Fibroblast of villous mesenchyme (primary cell): ENCODE measurements around the gene SNX2. TPM values are rescaled to one million over a fixed set of nuclear protein-coding genes. Genes with fewer than 3 reads are reported as not detected.
A peak's percentile ranks its signal among the peaks of the same experiment; 100 is the strongest.
"Not testable (repeated sequence)": the region's sequence is repeated elsewhere in the genome, so short reads cannot be mapped to it uniquely, and the experiment has no call there.

Experiments used
- DNase-seq: peaks from one replicate; pipeline ENCODE4 v3.0.0-alpha.2; 2010; ENCODE audit warnings: low read depth
- H3K4me3 ChIP-seq: 2 replicates; pipeline ENCODE4 v1.5.1; 2011; ENCODE audit warnings: low read depth, mild to moderate bottlenecking, low read length
- total RNA-seq: library from RNA; depleted of rRNA; stranded (reverse); fragments of >200 nt; gene quantifications from 2 replicates; pipeline ENCODE4 v1.2.3, GENCODE V29; 2012
- TF ChIP-seq, protein P1 (sequence below): IDR thresholded peaks from 2 replicates; pipeline ENCODE4 v1.5.1; 2012; ENCODE audit warnings: low read depth, mild to moderate bottlenecking, low read length; ENCODE audit not compliant: insufficient read depth

The SNX2 gene
- total RNA-seq, 1 donor = 66.9 TPM

DNA sequence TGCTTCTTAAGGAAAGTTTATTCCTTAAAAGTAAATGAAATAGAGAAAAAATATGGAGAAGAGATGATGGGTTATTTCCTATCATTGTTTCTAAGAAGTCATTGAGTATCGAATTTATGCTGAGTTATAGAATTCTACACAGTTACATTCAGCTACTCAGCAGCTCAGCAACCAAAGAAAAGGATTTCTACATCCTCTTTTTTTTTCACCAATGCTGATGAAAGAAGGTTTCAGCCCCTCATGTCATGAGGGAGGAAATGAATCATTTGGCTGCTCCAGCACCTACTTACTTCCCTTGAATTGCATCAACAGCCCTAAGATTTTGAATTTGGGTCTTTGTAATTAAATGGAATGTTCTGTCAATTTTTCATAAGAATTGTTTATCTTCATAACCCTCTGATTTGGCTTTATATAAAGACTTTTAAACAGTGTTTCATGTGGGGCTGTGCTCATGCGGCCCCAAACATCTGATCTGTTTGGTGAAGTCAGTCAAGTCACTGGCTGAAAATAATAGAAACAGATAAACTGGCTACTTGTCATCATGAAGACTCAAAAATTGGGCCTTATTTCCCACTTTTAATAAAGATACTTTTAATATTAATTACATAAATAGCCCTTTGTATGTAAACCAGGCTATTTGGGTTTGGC lies 18.5 kb upstream of the SNX2 start:
- TF ChIP-seq, protein P1, sequence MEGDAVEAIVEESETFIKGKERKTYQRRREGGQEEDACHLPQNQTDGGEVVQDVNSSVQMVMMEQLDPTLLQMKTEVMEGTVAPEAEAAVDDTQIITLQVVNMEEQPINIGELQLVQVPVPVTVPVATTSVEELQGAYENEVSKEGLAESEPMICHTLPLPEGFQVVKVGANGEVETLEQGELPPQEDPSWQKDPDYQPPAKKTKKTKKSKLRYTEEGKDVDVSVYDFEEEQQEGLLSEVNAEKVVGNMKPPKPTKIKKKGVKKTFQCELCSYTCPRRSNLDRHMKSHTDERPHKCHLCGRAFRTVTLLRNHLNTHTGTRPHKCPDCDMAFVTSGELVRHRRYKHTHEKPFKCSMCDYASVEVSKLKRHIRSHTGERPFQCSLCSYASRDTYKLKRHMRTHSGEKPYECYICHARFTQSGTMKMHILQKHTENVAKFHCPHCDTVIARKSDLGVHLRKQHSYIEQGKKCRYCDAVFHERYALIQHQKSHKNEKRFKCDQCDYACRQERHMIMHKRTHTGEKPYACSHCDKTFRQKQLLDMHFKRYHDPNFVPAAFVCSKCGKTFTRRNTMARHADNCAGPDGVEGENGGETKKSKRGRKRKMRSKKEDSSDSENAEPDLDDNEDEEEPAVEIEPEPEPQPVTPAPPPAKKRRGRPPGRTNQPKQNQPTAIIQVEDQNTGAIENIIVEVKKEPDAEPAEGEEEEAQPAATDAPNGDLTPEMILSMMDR = no peak
- DNase-seq = peak; percentile 48
- H3K4me3 ChIP-seq = no peak overlapping the region

- DNase-seq = no peak
- H3K4me3 ChIP-seq = no peak overlapping the region
- TF ChIP-seq, protein P1 = no peak
Observed at GRCh38 chr5:122757285-122757684, 17.6 kb upstream of the SNX2 start.

DNA sequence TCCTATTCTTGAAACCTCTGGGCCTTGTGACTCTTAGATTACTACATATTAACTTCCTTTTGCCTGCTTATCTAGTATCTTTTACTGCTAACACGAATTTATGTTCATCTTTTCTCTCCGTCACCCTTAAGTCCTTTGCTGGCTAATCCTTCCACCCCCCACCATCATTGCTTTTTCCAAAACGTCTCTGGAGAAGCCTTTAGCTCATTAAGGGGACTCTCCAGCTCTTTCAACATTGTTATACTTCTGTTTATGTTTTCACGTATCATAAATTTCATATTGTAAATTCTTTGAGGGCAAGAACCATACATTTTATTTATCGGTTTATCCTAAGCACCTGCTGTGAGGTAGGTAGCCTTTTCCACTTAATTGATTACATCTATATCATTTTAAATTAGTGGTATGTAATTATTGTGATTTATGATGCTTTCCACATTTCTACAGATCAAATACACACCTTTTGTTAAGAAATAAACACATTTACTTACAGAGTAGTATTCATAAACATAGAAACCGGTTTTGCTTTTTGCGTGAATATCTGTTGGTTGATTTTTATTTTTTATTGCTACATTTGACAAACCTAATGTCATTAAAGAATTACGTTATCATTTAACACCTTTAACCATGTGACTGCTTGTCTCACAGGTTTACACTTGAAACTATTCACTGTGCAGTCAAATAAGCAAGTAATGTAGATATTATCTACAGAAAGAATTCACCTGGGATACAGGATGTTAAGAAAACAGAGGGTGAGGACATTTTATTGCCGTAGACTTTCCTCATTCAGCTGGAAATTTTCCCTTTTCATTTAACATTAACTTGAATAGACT lies 15.4 kb upstream of the SNX2 start:
- TF ChIP-seq, protein P1 = no peak
- no peak for DNase-seq
- no peak overlapping the region for H3K4me3 ChIP-seq

- H3K4me3 ChIP-seq = no peak overlapping the region
- DNase-seq = no peak
- TF ChIP-seq, protein P1 = no peak
Observed at GRCh38 chr5:122760236-122760635, 14.6 kb upstream of the SNX2 start.

- TF ChIP-seq, protein P1 = no peak
- no peak for DNase-seq
- H3K4me3 ChIP-seq = no peak overlapping the region
Observed at GRCh38 chr5:122761115-122761514, 13.8 kb upstream of the SNX2 start.

DNA sequence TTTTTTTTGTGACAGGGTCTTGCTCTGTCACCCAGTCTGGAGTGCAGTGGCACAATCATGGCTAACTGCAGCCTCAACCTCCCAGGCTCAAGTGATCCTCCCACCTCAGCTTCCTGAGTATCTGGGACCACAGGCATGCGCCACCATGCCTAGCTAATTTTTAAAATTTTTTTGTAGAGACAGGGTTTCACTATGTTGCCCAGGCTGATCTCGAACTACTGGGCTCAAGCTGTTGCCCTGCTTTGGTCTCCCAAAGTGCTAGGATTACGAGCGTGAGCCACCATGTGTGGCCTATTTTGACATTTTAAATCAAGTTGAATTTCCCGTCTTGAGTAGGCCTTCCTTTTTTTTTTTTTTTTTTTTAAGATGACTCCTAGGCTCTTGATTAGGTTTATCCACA lies 13.0 kb upstream of the SNX2 start:
- not testable (repeated sequence) for DNase-seq

GRCh38 chr5:122766130-122766529 lies 8.8 kb upstream of the SNX2 start:
- no peak for DNase-seq
- TF ChIP-seq, protein P1 = no peak
- no peak overlapping the region for H3K4me3 ChIP-seq

More for the DNA sequence above, 13.0 kb upstream of the SNX2 start:
- H3K4me3 ChIP-seq = not testable (repeated sequence)
